Astrocyte of the spinal cord (primary cell): ENCODE data around the gene SLC39A7.

Experiments used
- DNase-seq: peaks from one replicate; pipeline ENCODE4 v3.0.0; 2011; ENCODE audit warnings: low read depth, low spot score
- H3K4me3 ChIP-seq: 2 replicates; pipeline ENCODE4 v1.5.1; 2011; ENCODE audit warnings: low read depth, mild to moderate bottlenecking, low read length, moderate library complexity
- CTCF ChIP-seq: IDR thresholded peaks from 2 replicates; pipeline ENCODE4 v1.5.1; 2012; ENCODE audit warnings: low read depth, mild to moderate bottlenecking, low read length, inconsistent platforms
- in situ Hi-C: cut with HindIII; loops from 2 replicates; pipeline ENCODE4 v1.10.0; 2017; ENCODE audit warnings: low sequenced_read_pairs

The SLC39A7 gene

GRCh38 chr6:33170176-33171015, 30.3 kb upstream of the SLC39A7 start:
- DNase-seq, result no peak
- TF ChIP-seq CTCF, result no peak
- in situ Hi-C loops, result no loop called here
- H3K4me3 ChIP-seq, result no peak overlapping the region

- TF ChIP-seq CTCF, result no peak
- H3K4me3 ChIP-seq, result no peak overlapping the region
- in situ Hi-C loops, result no loop called here
- DNase-seq, result no peak
Measured at GRCh38 chr6:33171016-33171879, 29.4 kb upstream of the SLC39A7 start.

- DNase-seq, result no peak
- in situ Hi-C loops, result no loop called here
- TF ChIP-seq CTCF, result no peak
- no peak overlapping the region for H3K4me3 ChIP-seq
Measured at GRCh38 chr6:33171880-33172687, 28.6 kb upstream of the SLC39A7 start.

- DNase-seq, result peak; percentile 12
- in situ Hi-C loops, result no loop called here
- TF ChIP-seq CTCF, result peak; percentile 69
- H3K4me3 ChIP-seq, result no peak overlapping the region
Measured at GRCh38 chr6:33172688-33173534, 27.8 kb upstream of the SLC39A7 start.

GRCh38 chr6:33173535-33174180, 27.0 kb upstream of the SLC39A7 start:
- H3K4me3 ChIP-seq, result no peak overlapping the region
- no peak for TF ChIP-seq CTCF
- in situ Hi-C loops, result no loop called here
- DNase-seq, result no peak
